ACHN (cell line): ENCODE results near the gene TATDN2.
"Not testable (repeated sequence)": the region's sequence is repeated elsewhere in the genome, so short reads cannot be mapped to it uniquely, and the experiment has no call there.

Experiments
- DNase-seq: peaks from one replicate; pipeline ENCODE4 v3.0.0-alpha.2; 2015
- in situ Hi-C: cut with HindIII; loops from 2 replicates; pipeline ENCODE4 v1.10.0; 2017; ENCODE audit warnings: low sequenced_read_pairs, low pct_ligation_motif_present, low pct_unique_long_range_greater_than_20kb

TATDN2 gene

GRCh38 chr3:10286133-10286524 lies 37.9 kb downstream of the TATDN2 start:
- in situ Hi-C loops: no loop called here
- no peak for DNase-seq

- peak; percentile 86 for DNase-seq
- in situ Hi-C loops: no loop called here
Measured at GRCh38 chr3:10286596-10287295, 38.5 kb downstream of the TATDN2 start.

- in situ Hi-C loops: no loop called here
- no peak for DNase-seq
Measured at GRCh38 chr3:10287936-10288574, 39.8 kb downstream of the TATDN2 start.

GRCh38 chr3:10288575-10288960 lies 40.3 kb downstream of the TATDN2 start:
- in situ Hi-C loops: no loop called here

GRCh38 chr3:10289077-10289476 lies 40.8 kb downstream of the TATDN2 start:
- in situ Hi-C loops: no loop called here
- DNase-seq: no peak

More at GRCh38 chr3:10288575-10288960, 40.3 kb downstream of the TATDN2 start:
- no peak for DNase-seq

GRCh38 chr3:10289787-10290355 lies 41.6 kb downstream of the TATDN2 start:
- in situ Hi-C loops: no loop called here
- no peak for DNase-seq

GRCh38 chr3:10290481-10291176 lies 42.4 kb downstream of the TATDN2 start:
- no peak for DNase-seq
- in situ Hi-C loops: no loop called here

- no peak for DNase-seq
Measured at GRCh38 chr3:10291641-10292040, 43.4 kb downstream of the TATDN2 start.

GRCh38 chr3:10292505-10293419 lies 44.5 kb downstream of the TATDN2 start, which contains the start of gene GHRL:
TSS of gene GHRL (minus strand) at chr3:10292947. CDS start at chr3:10290180, 2,767 bp downstream.
- in situ Hi-C loops: no loop called here
- DNase-seq: no peak

More at GRCh38 chr3:10291641-10292040, 43.4 kb downstream of the TATDN2 start:
- in situ Hi-C loops: no loop called here

- DNase-seq: no peak
- in situ Hi-C loops: no loop called here
Measured at GRCh38 chr3:10294030-10294586, 45.8 kb downstream of the TATDN2 start.

- DNase-seq, in situ Hi-C loops: not testable (repeated sequence)
Measured at GRCh38 chr3:10298064-10298463, 49.8 kb downstream of the TATDN2 start.

- in situ Hi-C loops: no loop called here
- no peak for DNase-seq
Measured at GRCh38 chr3:10299175-10299574, 50.9 kb downstream of the TATDN2 start.

- in situ Hi-C loops: no loop called here
- DNase-seq: no peak
Measured at GRCh38 chr3:10299679-10300078, 51.4 kb downstream of the TATDN2 start.

- DNase-seq: no peak
- in situ Hi-C loops: no loop called here
Measured at GRCh38 chr3:10300087-10300486, 51.8 kb downstream of the TATDN2 start.

GRCh38 chr3:10303105-10303504 lies 54.8 kb downstream of the TATDN2 start:
- no peak for DNase-seq
- in situ Hi-C loops: no loop called here

- in situ Hi-C loops: no loop called here
- DNase-seq: no peak
Measured at GRCh38 chr3:10303785-10304184, 55.5 kb downstream of the TATDN2 start.

- in situ Hi-C loops: no loop called here
- DNase-seq: no peak
Measured at GRCh38 chr3:10304905-10305304, 56.6 kb downstream of the TATDN2 start.

GRCh38 chr3:10305331-10305902 lies 57.2 kb downstream of the TATDN2 start:
- no peak for DNase-seq
- in situ Hi-C loops: no loop called here
